EH (cell line): ENCODE results near the gene C1QTNF9.
"Not testable (repeated sequence)": the region's sequence is repeated elsewhere in the genome, so short reads cannot be mapped to it uniquely, and the experiment has no call there.

Experiments used
- DNase-seq: peaks from one replicate; pipeline ENCODE4 v3.0.0-alpha.2; 2015; ENCODE audit warnings: low read depth

The C1QTNF9 gene

DNA sequence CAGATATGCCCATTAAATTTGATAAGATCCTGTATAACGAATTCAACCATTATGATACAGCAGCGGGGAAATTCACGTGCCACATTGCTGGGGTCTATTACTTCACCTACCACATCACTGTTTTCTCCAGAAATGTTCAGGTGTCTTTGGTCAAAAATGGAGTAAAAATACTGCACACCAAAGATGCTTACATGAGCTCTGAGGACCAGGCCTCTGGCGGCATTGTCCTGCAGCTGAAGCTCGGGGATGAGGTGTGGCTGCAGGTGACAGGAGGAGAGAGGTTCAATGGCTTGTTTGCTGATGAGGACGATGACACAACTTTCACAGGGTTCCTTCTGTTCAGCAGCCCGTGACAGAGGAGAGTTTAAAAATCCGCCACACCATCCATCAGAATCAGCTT lies 12.0 kb downstream of the C1QTNF9 start:
- DNase-seq = not testable (repeated sequence)

- DNase-seq = not testable (repeated sequence)
These were observed 13.1 kb downstream of the C1QTNF9 start for GRCh38 chr13:24322470-24322869.

- no peak for DNase-seq
These were observed 13.8 kb downstream of the C1QTNF9 start for GRCh38 chr13:24323036-24323738.

- DNase-seq = no peak
These were observed 14.3 kb downstream of the C1QTNF9 start for GRCh38 chr13:24323739-24324075.

- DNase-seq = not testable (repeated sequence)
These were observed 18.2 kb downstream of the C1QTNF9 start for GRCh38 chr13:24327598-24327997.

DNA sequence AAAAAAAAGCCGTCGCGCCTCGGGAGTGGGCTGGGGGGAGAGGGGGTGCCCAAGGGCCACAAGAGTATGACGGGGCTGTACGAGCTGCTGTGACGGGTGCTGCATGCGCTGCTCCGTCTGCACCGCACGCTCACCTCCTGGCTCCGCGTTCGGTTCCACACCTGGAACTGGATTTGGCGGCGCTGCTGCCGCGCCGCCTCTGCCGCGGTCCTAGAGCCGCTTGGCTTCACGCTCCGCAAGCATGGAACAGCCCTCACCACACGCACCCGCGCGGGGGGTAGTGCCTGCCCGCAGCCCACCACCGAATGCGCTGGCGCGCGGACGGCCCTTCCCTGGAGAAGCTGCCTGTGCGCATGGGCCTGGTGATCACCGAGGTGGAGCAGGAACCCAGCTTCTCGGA lies 18.8 kb downstream of the C1QTNF9 start:
- no peak for DNase-seq

GRCh38 chr13:24338721-24339120 lies 29.3 kb downstream of the C1QTNF9 start:
- DNase-seq = no peak

DNA sequence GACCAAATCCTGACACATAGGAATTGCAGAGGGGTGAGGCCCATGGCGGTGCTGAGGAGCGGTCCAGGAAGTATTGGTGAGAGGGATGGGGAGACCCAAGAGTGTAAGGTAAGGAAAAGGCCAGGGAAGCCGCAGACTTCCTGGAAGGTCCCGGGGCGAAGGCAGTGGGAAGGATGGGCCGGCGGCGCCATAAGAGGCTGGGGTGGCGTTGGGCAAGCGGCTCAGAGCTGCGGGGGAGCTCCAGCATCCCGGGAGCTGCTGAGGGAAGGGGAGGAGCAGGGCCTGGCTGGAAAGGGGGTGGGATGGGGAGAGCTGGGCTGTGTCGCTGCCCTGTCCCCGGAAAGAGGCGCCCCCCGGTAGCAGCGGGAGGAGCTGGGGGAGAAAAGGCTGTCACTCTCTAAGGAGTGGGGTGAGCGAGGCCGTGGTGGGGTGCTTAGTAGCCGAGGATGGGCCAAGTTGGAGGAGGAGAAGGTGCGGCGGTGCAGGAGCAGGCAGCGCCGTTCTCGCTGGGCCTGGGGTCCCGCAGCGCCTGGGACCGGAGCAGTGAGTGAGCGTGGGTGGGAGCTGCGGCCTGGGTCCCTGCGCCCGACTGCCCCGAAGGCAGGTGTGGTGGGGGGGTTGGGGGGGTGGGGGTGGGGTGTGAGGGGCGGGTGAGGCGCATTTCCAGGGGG lies 30.7 kb downstream of the C1QTNF9 start:
- no peak for DNase-seq

GRCh38 chr13:24340608-24340955 lies 31.2 kb downstream of the C1QTNF9 start:
- DNase-seq = no peak

DNA sequence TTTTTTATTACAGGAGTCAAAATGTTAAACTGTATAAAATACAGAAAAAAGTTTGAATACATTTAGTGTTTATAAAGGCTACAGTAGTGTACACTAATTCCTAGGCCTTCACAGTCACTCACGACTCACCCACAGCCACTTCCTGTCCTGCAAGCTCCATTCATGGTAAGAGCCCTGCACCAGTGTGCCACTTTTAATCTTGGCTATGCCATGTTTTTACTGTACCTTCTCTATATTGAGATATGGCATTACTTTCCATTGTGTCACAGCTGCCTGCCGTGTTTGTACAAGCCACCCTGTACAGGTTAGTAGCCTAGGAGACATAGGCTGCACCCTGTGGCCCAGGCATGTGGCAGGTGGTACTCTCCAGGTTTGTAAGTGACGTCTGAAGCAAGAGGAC lies 32.1 kb downstream of the C1QTNF9 start:
- DNase-seq = peak; percentile 40

DNA sequence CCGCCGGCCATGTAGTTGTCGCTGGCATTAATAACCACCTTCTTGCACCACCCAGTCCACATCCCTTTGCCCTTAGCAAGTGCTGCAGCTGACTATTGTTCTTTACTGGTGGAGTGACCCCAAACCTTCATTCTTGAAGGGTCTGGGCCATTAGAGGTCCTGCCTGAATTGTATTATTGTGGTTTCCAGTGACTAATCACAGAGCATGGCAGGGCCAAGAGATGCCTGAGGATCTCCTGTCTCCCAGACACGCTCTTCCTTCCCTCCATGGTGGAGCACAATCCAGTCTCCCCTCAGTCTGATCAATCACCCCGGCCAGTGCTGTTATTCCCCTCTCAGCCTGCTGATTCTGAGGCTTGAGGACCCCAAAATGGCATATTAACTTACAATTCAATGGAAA lies 39.0 kb downstream of the C1QTNF9 start:
- DNase-seq = no peak

DNA sequence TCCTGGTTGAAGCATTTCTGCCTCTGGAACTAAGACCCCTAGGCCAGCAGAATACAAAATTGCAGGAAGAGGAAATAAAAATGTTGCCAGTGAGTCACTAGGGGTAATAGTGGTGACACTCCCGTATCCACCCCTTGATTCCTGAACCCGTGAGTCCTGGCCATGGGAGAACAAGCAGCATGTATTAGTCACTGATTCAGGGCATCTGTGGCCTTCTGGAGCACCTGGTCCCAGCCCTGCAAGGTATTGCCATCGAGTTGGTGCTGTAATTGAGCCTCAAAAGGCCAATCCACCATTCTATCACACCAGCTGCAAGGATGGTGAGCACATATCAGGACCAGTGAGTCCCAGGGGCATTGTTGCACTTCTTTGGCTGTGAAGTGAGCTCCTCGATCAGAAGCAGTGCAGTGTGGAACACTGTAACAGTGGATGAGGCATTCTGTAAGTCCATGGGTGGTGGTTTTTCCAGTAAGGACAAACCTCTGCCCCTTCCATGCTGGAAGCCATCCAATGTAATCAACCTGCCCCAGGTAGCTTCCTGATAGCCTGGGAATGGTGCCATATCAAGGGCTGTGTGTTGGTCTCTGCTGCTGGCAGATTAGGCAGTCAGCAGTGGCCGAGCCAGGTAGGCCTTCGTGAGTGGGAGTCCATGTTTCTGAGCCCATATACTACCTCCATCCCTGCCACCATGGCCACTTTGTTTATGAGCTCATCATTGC lies 39.6 kb downstream of the C1QTNF9 start:
- no peak for DNase-seq

DNA sequence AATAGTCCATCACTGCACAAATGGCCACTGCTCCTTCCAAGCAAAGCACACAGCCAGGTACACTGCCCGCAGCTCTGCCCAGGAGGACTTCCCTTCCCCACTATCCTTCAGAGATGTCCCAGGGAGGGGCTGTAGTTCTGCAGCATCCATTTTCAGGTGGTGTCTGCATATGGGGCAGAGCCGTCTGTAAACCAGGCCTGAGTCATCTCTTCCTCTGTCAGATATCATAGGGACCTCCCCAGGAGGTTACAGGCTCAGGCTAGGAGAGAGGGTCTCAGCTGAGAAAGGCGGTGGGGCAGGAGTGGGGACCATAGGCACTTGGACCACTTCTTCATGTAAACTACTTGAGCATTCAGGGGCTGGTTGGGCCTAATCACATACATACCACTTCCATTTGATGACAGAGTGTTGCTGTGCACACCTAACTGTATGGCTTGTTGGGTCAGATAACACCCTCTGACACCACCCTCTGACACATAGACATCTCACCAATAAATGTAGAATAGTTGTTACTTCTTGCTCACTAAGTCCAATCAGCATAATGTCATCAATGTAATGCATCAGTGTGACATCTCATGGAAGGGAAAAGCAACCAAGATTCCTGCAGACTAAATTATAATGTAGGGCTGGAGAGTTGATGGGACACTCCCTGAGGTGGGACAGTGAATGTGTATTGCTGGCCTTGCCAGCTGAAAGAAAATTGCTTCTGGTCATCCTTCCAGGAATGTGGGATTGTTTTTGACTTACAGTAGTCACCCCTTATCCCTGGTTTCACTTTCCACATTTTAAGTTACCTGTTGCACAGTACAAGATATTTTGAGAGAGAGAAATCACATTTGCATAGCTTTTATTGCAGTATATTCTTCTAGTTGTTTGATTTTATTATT lies 40.6 kb downstream of the C1QTNF9 start:
- DNase-seq = not testable (repeated sequence)

DNA sequence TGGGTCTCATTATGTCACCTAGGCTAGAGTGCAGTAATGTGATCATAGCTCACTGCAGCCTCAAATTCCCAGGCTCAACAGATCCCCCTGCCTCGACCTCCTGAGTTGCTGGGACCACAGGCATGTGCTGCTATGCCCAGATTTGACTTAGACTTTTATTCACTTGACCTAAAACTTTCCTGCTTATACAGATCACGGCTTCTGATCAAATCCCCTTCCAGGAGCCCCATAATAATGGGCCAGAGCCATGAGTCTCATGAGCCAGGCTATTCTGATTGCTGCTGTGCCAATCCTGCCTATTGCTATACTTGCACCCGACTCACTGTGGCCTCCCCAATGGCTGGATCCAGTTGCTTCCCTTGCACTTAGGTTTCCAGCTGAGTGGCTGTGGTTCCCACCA lies 42.0 kb downstream of the C1QTNF9 start:
- DNase-seq = no peak

- DNase-seq = no peak
These were observed 44.4 kb downstream of the C1QTNF9 start for GRCh38 chr13:24353736-24354135.

DNA sequence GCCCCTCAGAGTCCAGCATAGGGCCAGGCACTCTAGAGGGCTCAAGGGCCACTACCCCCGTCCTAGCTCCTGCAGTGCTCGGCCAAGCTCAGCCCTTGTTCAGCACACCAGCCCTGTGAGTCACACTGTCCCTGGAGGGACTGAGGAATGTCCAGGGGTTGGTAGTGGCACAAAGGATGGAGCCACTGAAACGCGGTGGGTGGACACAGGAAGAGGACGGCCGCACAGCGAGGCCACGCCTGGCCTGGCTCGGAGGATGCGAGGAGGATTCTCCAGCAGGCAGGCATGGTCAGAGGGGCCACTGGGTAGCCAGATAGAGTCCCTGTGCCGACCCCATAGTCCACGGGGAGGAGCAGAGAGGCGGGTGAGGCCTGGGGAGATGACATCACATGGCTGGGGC lies 45.7 kb downstream of the C1QTNF9 start:
- DNase-seq = no peak

GRCh38 chr13:24356270-24356669 lies 46.9 kb downstream of the C1QTNF9 start:
- no peak for DNase-seq

DNA sequence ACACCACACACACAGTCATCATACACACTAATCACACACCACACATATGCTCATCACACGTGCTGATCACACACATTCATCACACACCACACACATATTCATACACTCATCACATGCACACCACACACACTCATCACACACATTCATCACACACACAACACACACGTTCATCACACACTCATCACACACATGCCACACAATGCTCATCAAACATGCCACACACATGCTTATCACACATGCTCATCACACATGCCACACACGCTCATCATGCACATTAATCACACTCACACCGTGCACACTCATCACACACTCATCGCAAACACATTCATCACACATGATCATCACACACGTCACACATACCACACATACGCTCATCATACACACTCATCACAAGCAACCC lies 47.5 kb downstream of the C1QTNF9 start:
- no peak for DNase-seq

GRCh38 chr13:24357756-24358155 lies 48.4 kb downstream of the C1QTNF9 start:
- no peak for DNase-seq

GRCh38 chr13:24358836-24359235 lies 49.5 kb downstream of the C1QTNF9 start:
- DNase-seq = not testable (repeated sequence)

- not testable (repeated sequence) for DNase-seq
These were observed 49.9 kb downstream of the C1QTNF9 start for GRCh38 chr13:24359252-24359651.

- DNase-seq = no peak
These were observed 50.7 kb downstream of the C1QTNF9 start for GRCh38 chr13:24360106-24360505.
